A673 (cell line): ENCODE measurements around the gene BICD1. TPM values are rescaled to one million over a fixed set of nuclear protein-coding genes. Genes with fewer than 3 reads are reported as not detected.

ENCODE experiments used
- Bru-seq: library from RNA; stranded (reverse); fragments of 400-500 nt; gene quantifications from one replicate; lab custom pipeline; 2021; lab: Mats Ljungman, UMichigan
- BruChase-seq, 2 experiments: library from RNA; stranded (reverse); fragments of 400-500 nt; gene quantifications; one replicate each; lab custom pipeline; 2021; lab: Mats Ljungman, UMichigan
- BruUV-seq: library from RNA; stranded (reverse); fragments of 400-500 nt; replicated peaks from 2 replicates; lab custom pipeline; 2021; lab: Mats Ljungman, UMichigan
- CTCF ChIA-PET: fragments of 300-600 bp; sonication (Branson Sonifier 250); formaldehyde crosslinking; loops from one replicate; lab custom pipeline; 2022; ENCODE audit warnings: antibody characterized with exemption; lab: Charles Lee
- POLR2A ChIA-PET: fragments of 300-600 bp; sonication (Branson Sonifier 250); formaldehyde crosslinking; loops from one replicate; lab custom pipeline; 2022; ENCODE audit warnings: antibody characterized with exemption; ENCODE audit not compliant: low non-redundant PET; lab: Charles Lee
- DNase-seq: peaks from one replicate; pipeline ENCODE4 v3.0.0-alpha.2; 2015; ENCODE audit warnings: low spot score
- H3K27ac ChIP-seq: fragments of 200-600 bp; sonication (generic); 2 replicates; pipeline ENCODE4 v1.5.1; 2016; ENCODE audit warnings: mixed run types, low read depth, mild to moderate bottlenecking, mixed read lengths, antibody characterized with exemption, low read length; ENCODE audit not compliant: poor library complexity, severe bottlenecking
- H3K27me3 ChIP-seq: fragments of 200-600 bp; sonication (generic); replicated peaks from 2 replicates; pipeline ENCODE4 v1.6.1; 2017; ENCODE audit warnings: mixed run types, low read depth, mild to moderate bottlenecking, mixed read lengths, antibody characterized with exemption, low read length; ENCODE audit not compliant: insufficient read depth, poor library complexity
- H3K36me3 ChIP-seq: fragments of 200-600 bp; sonication (generic); 2 replicates; pipeline ENCODE4 v1.6.1; 2016; ENCODE audit warnings: mixed run types, mild to moderate bottlenecking, mixed read lengths, antibody characterized with exemption, low read length; ENCODE audit not compliant: insufficient read depth, poor library complexity, severe bottlenecking
- H3K4me1 ChIP-seq: fragments of 200-600 bp; sonication (generic); 2 replicates; pipeline ENCODE4 v1.6.1; 2017; ENCODE audit warnings: mixed run types, mild to moderate bottlenecking, mixed read lengths, antibody characterized with exemption, low read length; ENCODE audit not compliant: insufficient read depth, poor library complexity, severe bottlenecking
- H3K4me3 ChIP-seq: fragments of 200-600 bp; sonication (generic); 2 replicates; pipeline ENCODE4 v1.5.1; 2016; ENCODE audit warnings: low read depth, mixed run types, mild to moderate bottlenecking, mixed read lengths, low read length; ENCODE audit not compliant: poor library complexity, severe bottlenecking
- H3K9me3 ChIP-seq: fragments of 200-600 bp; sonication (generic); 2 replicates; pipeline ENCODE4 v1.6.1; 2016; ENCODE audit warnings: mixed run types, low read depth, mild to moderate bottlenecking, mixed read lengths, antibody characterized with exemption, low read length; ENCODE audit not compliant: poor library complexity, severe bottlenecking
- CTCF ChIP-seq: fragments of 300-800, 200-600 bp; sonication (generic); conservative IDR thresholded peaks from 2 replicates; pipeline ENCODE4 v1.5.1; 2017; ENCODE audit warnings: low read depth, mild to moderate bottlenecking, antibody characterized with exemption, low read length, moderate library complexity, mixed read lengths
- EZH2 ChIP-seq: fragments of 200-600 bp; sonication (generic); IDR thresholded peaks from 2 replicates; pipeline ENCODE4 v1.6.1; 2017; ENCODE audit warnings: borderline replicate concordance, low read depth, mild to moderate bottlenecking, mixed read lengths, antibody characterized with exemption, low read length; ENCODE audit not compliant: poor library complexity, severe bottlenecking
- intact Hi-C: fragments of 100-400 bp; cut with micrococcal nuclease; formaldehyde crosslinking; loops from one replicate; pipeline ENCODE4 v1.10.0; 2022; ENCODE audit not compliant: unreplicated experiment
- long read RNA-seq: library from polyadenylated mRNA; stranded (forward); transcript quantifications from one replicate; pipeline ENCODE4 v2.0.0, GENCODE V29; 2022
- total RNA-seq: library from RNA; stranded (reverse); gene quantifications from 2 replicates; pipeline ENCODE4 v1.2.3, GENCODE V29; 2021

The BICD1 gene
- total RNA-seq (45.4 and 50.2 TPM in 2 replicates), Bru-seq, nascent RNA (percentile 80 among the genes with signal in this experiment), BruChase-seq, experiment 1, labeled RNA remaining after a 2-hour chase (percentile 75 among the genes with signal in this experiment), BruChase-seq, experiment 2, labeled RNA remaining after a 6-hour chase (percentile 79 among the genes with signal in this experiment)
- long read RNA-seq, transcript BICD1-205 (2 exons, 1,328 nt), result major isoform, 7 of 35 reads
- long read RNA-seq, partial matches to known transcripts, result 12 of 35 reads
- long read RNA-seq, other reads (novel, unspliced or antisense), result 12 of 35 reads

GRCh38 chr12:32106517-32107358, at the start of gene BICD1:
Gene BICD1 (plus strand): TSS chr12:32106847. CDS start chr12:32107332, 485 bp downstream.
- ChIA-PET CTCF (interaction anchor here (1.8 kb wide), 1 partner anchor 46 kb away, joined by 4 read pairs; no protein-coding TSS in a partner anchor), POLR2A (no interaction called here)
- DNase-seq, result peak; percentile 93
- intact Hi-C loops, result loop anchor here (10.0 kb wide), 1 partner anchor 142 kb away; no protein-coding TSS in a partner anchor
- TF ChIP-seq CTCF, result peak; percentile 29
- TF ChIP-seq EZH2, result no peak
- H3K27ac ChIP-seq, result peak within 1 kb of the TSS; percentile 80
- H3K27me3 ChIP-seq, result no peaks in the 10 kb centered on the region
- no peaks in the 10 kb centered on the region for H3K36me3 ChIP-seq
- no peaks in the 10 kb centered on the region for H3K9me3 ChIP-seq
- peak within 1 kb of the TSS; percentile 79 for H3K4me3 ChIP-seq
- peaks cover 18% of the 10 kb centered on the region for H3K4me1 ChIP-seq
- BruUV-seq, result no TSS peak

GRCh38 chr12:32061033-32061432, 45.6 kb upstream of the BICD1 start:
- no peaks in the 10 kb centered on the region for H3K4me1 ChIP-seq
- ChIA-PET CTCF (interaction anchor here (0.5 to 1.6 kb wide), 7 partner anchors 14 to 408 kb away, joined by 3 to 13 read pairs (median 5); partner anchors contain the start of gene BICD1), POLR2A (no interaction called here)
- DNase-seq, result no peak
- H3K36me3 ChIP-seq, result no peaks in the 10 kb centered on the region
- no peak overlapping the region for H3K27ac ChIP-seq
- no peaks in the 10 kb centered on the region for H3K9me3 ChIP-seq
- TF ChIP-seq EZH2 (no peak), CTCF (no peak)
- no peaks in the 10 kb centered on the region for H3K27me3 ChIP-seq
- H3K4me3 ChIP-seq, result no peak overlapping the region
- intact Hi-C loops, result loop anchor here (2.0 to 10.0 kb wide), 3 partner anchors 378 to 614 kb away; partner anchors contain the start of gene DNM1L
- no TSS peak for BruUV-seq

- Histone ChIP-seq H3K36me3 (no peaks in the 10 kb centered on the region), H3K27ac (no peak overlapping the region), H3K4me1 (no peaks in the 10 kb centered on the region), H3K9me3 (no peaks in the 10 kb centered on the region), H3K27me3 (no peaks in the 10 kb centered on the region), H3K4me3 (no peak overlapping the region)
- BruUV-seq, result no TSS peak
- TF ChIP-seq CTCF, result no peak
- no peak for TF ChIP-seq EZH2
- no peak for DNase-seq
- CTCF ChIA-PET, result interaction anchor here (1.1 kb wide), 1 partner anchor 247 kb away, joined by 4 read pairs; no protein-coding TSS in a partner anchor
- intact Hi-C loops, result loop anchor here (10.0 kb wide), 1 partner anchor 612 kb away; the partner anchor contains the start of gene DNM1L
- POLR2A ChIA-PET, result no interaction called here
These were observed 43.8 kb upstream of the BICD1 start for GRCh38 chr12:32062881-32063280.
